Measurements from ENCODE around the gene BSG.

The BSG gene

GRCh38 chr19:540867-541637 lies 31.3 kb upstream of the BSG start:
- no peak for DNase-seq (ENCODE audit: low read depth)

- no peak for DNase-seq (ENCODE audit: low read depth)
These were observed 30.7 kb upstream of the BSG start for GRCh38 chr19:541699-542098.

GRCh38 chr19:542173-542866 lies 30.1 kb upstream of the BSG start:
- DNase-seq (ENCODE audit: low read depth) = no peak

- peak; percentile 68 for DNase-seq (ENCODE audit: low read depth)
These were observed 28.3 kb upstream of the BSG start, which contains the start of gene GZMM for GRCh38 chr19:543910-544608. Gene GZMM (plus strand): TSS chr19:544053. CDS start chr19:544072, 19 bp downstream.

GRCh38 chr19:547117-547516 lies 25.3 kb upstream of the BSG start:
- no peak for DNase-seq (ENCODE audit: low read depth)

GRCh38 chr19:547836-548720 lies 24.3 kb upstream of the BSG start:
- DNase-seq (ENCODE audit: low read depth) = no peak

GRCh38 chr19:548886-549830 lies 23.2 kb upstream of the BSG start:
- no peak for DNase-seq (ENCODE audit: low read depth)

GRCh38 chr19:554817-555216 lies 17.6 kb upstream of the BSG start:
- DNase-seq (ENCODE audit: low read depth) = no peak

- DNase-seq (ENCODE audit: low read depth) = no peak
These were observed 17.0 kb upstream of the BSG start for GRCh38 chr19:555474-555808.

- no peak for DNase-seq (ENCODE audit: low read depth)
These were observed 15.6 kb upstream of the BSG start for GRCh38 chr19:556611-557382.

GRCh38 chr19:558770-559439 lies 13.5 kb upstream of the BSG start:
- DNase-seq (ENCODE audit: low read depth) = no peak

- DNase-seq (ENCODE audit: low read depth) = no peak
These were observed 12.3 kb upstream of the BSG start for GRCh38 chr19:560121-560520.

GRCh38 chr19:566403-566802 lies 6.0 kb upstream of the BSG start:
- DNase-seq (ENCODE audit: low read depth) = no peak

- no peak for DNase-seq (ENCODE audit: low read depth)
These were observed 5.6 kb upstream of the BSG start for GRCh38 chr19:566844-567243.

- no peak for DNase-seq (ENCODE audit: low read depth)
These were observed 5.0 kb upstream of the BSG start for GRCh38 chr19:567296-567900.

- no peak for DNase-seq (ENCODE audit: low read depth)
These were observed 2.1 kb upstream of the BSG start for GRCh38 chr19:570251-570686.

GRCh38 chr19:570937-571565 lies 1.3 kb upstream of the BSG start:
- DNase-seq (ENCODE audit: low read depth) = peak; percentile 33

GRCh38 chr19:571566-571974 lies 826 bp upstream of the BSG start:
- DNase-seq (ENCODE audit: low read depth) = no peak

Data from activated T-cell treated with anti-CD3 and anti-CD28 coated beads for 1 hour (primary cell).